Pancreas (tissue), 10 donors: Measurements from ENCODE around the gene G0S2. TPM values are rescaled to one million over a fixed set of nuclear protein-coding genes. Genes with fewer than 3 reads are reported as not detected.

ENCODE experiments used
- ATAC-seq, 4 donors: fragments of 200-7000 bp; cut with Tn5 transposase; one replicate each; pipeline versions ENCODE4 v1.8.0 to v1.9.1; 2020; ENCODE audit warnings: mild to moderate bottlenecking in 4 of 4, moderate library complexity in 4 of 4
- DNase-seq, 6 donors: peaks; one replicate each; pipeline ENCODE4 v3.0.0-alpha.2; 2020
- FAIRE-seq: peaks from 2 replicates; lab custom pipeline; 2012; peaks lifted over from hg19 to GRCh38; lab: Jason Lieb, UNC
- H3K27ac ChIP-seq, 4 donors: fragments of 200-600 bp; sonication (generic); 1 replicate in 3 of 4; 2 replicates in 1 of 4; pipeline versions ENCODE4 v1.5.0 to v1.8.0; 2020
- H3K27me3 ChIP-seq, 4 donors: fragments of 200-600 bp; one replicate each; pipeline ENCODE4 v1.8.0; 2021
- H3K36me3 ChIP-seq, 3 donors: fragments of 200-600 bp; sonication (generic) in 1 of 3; one replicate each; pipeline versions ENCODE4 v1.5.0 to v1.8.0; 2020 to 2021
- H3K4me1 ChIP-seq, 3 donors: fragments of 200-600 bp; one replicate each; pipeline ENCODE4 v1.8.0; 2021
- H3K4me3 ChIP-seq, 4 donors: fragments of 200-600 bp; sonication (generic) in 2 of 4; one replicate each; pipeline versions ENCODE4 v1.5.0 to v1.8.0; 2020 to 2021
- H3K9me3 ChIP-seq, 4 donors: fragments of 200-600 bp; one replicate each; pipeline ENCODE4 v1.8.0; 2021
- WGBS, 2 donors: extraction: QIAGEN DNeasy Blood & Tissue Kit; methylation state at CpG; one replicate each; pipeline ENCODE4 v1.1.7; 2013; 5-methylcytosine and 5-hydroxymethylcytosine counted together
- intact Hi-C, 3 donors: fragments of 100-400 bp; cut with DNase I; formaldehyde crosslinking; loops; one replicate each; pipeline versions ENCODE4 v1.11.1 to v1.14.2; 2022
- polyA plus RNA-seq, 2 donors: library from polyadenylated mRNA; stranded (reverse); fragments of 200-250 nt; gene quantifications; one replicate each; pipeline ENCODE4 v1.2.3, GENCODE V29; 2013
- total RNA-seq, 6 donors: library from RNA; stranded (reverse); fragmentation: NEBNext Ultra II Directional in 4 of 6; extraction: Animal tissue kit (Norgen Biotek cat#: 25700) in 4 of 6; gene quantifications; one replicate each; pipeline versions ENCODE4 v1.2.1 to v1.2.4, GENCODE V29; 2021 to 2023
- TF ChIP-seq, protein P1 (sequence below), 4 donors: fragments of 200-600 bp; sonication (generic) in 3 of 4; IDR thresholded peaks; one replicate each; pipeline versions ENCODE4 v1.5.0 to v1.8.0; 2021; ENCODE audit warnings: antibody characterized with exemption in 4 of 4
- donor health status: healthy with polysubstance abuse.
- donor health status: DM: no; HTN: no; CAD: no; lungs with moderate emphysema.
- donor health status: DM: no; HTN: no; CAD: no.
- donor health status: control.
- donor health status: control.
- donor health status: Bipolar disorder and iron deficiency.
- donor health status: DM: yes; HTN: yes; CAD: no.
- donor health status: DM: no; HTN: no; CAD: no.
- donor health status: DM: no; HTN: no; CAD: no.
- donor health status: DM: yes; HTN: yes; CAD: no.

G0S2 gene
- total and polyA plus RNA-seq, 8 donors, result 2.9 to 69.8 (median 15.7) TPM

- Histone ChIP-seq H3K36me3 (no peaks in the 10 kb centered on the region), H3K27ac (no peak overlapping the region), H3K9me3 (no peaks in the 10 kb centered on the region), H3K27me3 (no peaks in the 10 kb centered on the region), H3K4me3 (no peak overlapping the region), H3K4me1 (peaks cover 39 to 69% (median 46%) of the 10 kb centered on the region in 3 donors)
- DNase-seq (no peak), FAIRE-seq (no peak), ATAC-seq (no peak)
- intact Hi-C loops, result no loop called here
- TF ChIP-seq, protein P1, sequence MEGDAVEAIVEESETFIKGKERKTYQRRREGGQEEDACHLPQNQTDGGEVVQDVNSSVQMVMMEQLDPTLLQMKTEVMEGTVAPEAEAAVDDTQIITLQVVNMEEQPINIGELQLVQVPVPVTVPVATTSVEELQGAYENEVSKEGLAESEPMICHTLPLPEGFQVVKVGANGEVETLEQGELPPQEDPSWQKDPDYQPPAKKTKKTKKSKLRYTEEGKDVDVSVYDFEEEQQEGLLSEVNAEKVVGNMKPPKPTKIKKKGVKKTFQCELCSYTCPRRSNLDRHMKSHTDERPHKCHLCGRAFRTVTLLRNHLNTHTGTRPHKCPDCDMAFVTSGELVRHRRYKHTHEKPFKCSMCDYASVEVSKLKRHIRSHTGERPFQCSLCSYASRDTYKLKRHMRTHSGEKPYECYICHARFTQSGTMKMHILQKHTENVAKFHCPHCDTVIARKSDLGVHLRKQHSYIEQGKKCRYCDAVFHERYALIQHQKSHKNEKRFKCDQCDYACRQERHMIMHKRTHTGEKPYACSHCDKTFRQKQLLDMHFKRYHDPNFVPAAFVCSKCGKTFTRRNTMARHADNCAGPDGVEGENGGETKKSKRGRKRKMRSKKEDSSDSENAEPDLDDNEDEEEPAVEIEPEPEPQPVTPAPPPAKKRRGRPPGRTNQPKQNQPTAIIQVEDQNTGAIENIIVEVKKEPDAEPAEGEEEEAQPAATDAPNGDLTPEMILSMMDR (IDR thresholded peaks at IDR 0.05), result no peak
- 76 to 77% methylated on average over 4 of the region's 4 CpGs for WGBS, 2 donors
These were observed 28.1 kb upstream of the G0S2 start for GRCh38 chr1:209647156-209647555.

DNA sequence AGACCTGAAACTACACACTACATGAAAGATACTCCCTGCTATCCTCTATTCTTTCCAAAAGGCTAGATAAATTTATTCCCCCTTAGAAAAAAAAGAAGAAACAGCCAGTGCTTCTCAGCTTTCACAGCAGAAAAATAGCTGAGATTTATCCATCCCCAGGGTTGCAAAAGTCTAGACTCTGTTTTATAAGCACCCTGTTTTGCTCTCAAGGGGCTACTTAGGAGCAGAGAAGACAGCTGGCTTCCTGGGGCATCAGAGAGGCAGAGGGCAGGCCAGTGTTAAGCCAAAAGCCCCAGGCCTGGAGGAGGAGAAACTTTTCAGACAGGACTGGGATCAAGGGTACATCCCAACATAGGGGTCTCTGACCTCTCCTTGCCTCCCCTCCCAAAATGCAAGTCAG is 26.9 kb upstream of the G0S2 start:
- Histone ChIP-seq H3K4me1 (peaks cover 39 to 65% (median 43%) of the 10 kb centered on the region in 3 donors), H3K9me3 (no peaks in the 10 kb centered on the region), H3K36me3 (no peaks in the 10 kb centered on the region), H3K4me3 (no peak overlapping the region), H3K27ac (peak overlapping the region in 2 of 4 donors; percentile 74 to 93), H3K27me3 (no peaks in the 10 kb centered on the region)
- intact Hi-C loops, result no loop called here
- TF ChIP-seq, protein P1 (IDR thresholded peaks at IDR 0.05), result no peak
- DNase-seq, result no peak
- FAIRE-seq, result no peak
- ATAC-seq, result no peak

DNA sequence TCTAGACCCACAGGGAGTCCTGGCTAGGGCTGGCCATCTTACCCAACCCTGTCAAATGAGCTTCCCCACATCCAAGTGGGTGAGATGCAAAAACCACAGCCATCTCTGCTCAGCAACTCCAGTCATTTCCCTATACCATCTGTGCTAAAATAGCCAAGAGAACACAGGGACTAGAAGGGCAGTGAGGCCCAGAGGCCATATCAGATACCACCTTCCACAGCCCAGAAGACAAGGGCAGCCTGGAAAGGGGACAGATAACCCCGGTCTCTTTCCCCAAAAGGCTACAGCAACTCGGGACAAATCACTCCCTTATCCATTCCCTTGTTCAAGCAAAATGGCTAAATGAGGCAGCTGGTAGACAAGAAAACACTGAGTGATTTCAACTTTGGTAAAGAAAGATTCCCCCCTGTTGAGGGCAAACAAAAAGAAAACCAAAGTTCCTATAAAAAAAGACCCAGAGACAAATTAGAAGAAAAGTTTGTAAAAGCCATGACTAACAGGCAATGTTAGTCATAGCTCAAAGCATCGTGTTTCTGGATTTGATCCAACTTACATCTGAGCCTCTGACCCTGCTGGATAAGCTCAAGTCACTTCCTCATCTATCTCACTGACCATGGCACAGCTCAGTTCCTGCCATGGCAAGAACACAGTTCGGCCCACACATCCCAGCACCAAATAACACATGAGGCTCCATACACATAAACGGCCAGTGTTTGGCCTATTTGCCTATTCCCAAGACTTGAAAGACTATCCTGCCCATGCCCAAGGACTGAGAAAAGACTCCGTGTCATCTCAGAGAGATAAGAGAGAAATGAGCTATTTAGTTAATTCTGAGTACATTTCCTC is 26.1 kb upstream of the G0S2 start:
- H3K4me1 ChIP-seq, result peaks cover 39 to 66% (median 43%) of the 10 kb centered on the region in 3 donors
- FAIRE-seq (no peak), DNase-seq (peak in 1 of 6 donors; percentile 50), ATAC-seq (peak in 3 of 4 donors; percentile 9 to 49 (median 21))
- H3K27me3 ChIP-seq, result no peaks in the 10 kb centered on the region
- no peaks in the 10 kb centered on the region for H3K9me3 ChIP-seq
- intact Hi-C loops, result no loop called here
- 49 to 54% methylated on average over 6 of the region's 6 CpGs for WGBS, 2 donors
- H3K4me3 ChIP-seq, result no peak overlapping the region
- no peaks in the 10 kb centered on the region for H3K36me3 ChIP-seq
- peak overlapping the region in 2 of 4 donors; percentile 74 to 93 for H3K27ac ChIP-seq
- TF ChIP-seq, protein P1 (IDR thresholded peaks at IDR 0.05), result no peak

DNA sequence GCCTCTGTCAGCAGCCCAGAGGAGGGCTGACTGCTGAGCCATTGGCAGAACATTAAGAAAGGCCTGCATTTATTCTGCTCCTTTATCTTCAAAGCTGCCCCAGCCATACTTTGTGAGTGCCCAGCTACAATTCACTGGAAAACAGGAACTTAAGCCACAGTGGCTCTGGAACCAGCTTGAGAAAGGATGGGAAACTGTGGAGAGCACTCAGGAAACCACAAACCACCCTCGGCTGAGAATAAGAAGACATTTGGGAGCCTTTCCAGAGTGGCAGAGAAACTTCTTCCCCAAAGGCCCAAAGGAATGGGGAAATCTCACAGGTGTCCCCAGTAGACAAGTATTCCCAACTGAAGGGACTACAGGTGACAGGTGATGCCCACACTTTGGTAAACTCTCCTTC is 24.8 kb upstream of the G0S2 start:
- no peak overlapping the region for H3K4me3 ChIP-seq
- ATAC-seq, result no peak

More for the DNA sequence above, 24.8 kb upstream of the G0S2 start:
- DNase-seq (no peak), FAIRE-seq (no peak)
- WGBS, 2 donors, result 88 to 90% methylated on average over 1 of the region's 1 CpG
- H3K36me3 ChIP-seq, result no peaks in the 10 kb centered on the region
- intact Hi-C loops, result no loop called here
- H3K27me3 ChIP-seq, result no peaks in the 10 kb centered on the region
- peaks cover 50 to 78% (median 56%) of the 10 kb centered on the region in 3 donors for H3K4me1 ChIP-seq
- TF ChIP-seq, protein P1 (IDR thresholded peaks at IDR 0.05), result no peak
- no peaks in the 10 kb centered on the region for H3K9me3 ChIP-seq
- H3K27ac ChIP-seq, result peak overlapping the region in 2 of 4 donors; percentile 53 to 93
